Adipose tissue (tissue), 3 donors: Measurements from ENCODE around the gene HNRNPUL2. TPM values are rescaled to one million over a fixed set of nuclear protein-coding genes. Genes with fewer than 3 reads are reported as not detected.

Experiments used
- H3K27ac ChIP-seq: one replicate; pipeline ENCODE4 v1.5.1; 2013; ENCODE audit warnings: low read depth, low read length
- WGBS, 3 donors: extraction: QIAGEN DNeasy Blood & Tissue Kit; methylation state at CpG; one replicate each; pipeline ENCODE4 v1.1.7; 2013; 5-methylcytosine and 5-hydroxymethylcytosine counted together
- polyA plus RNA-seq, 3 donors: library from polyadenylated mRNA; stranded (reverse); fragments of 200-250 nt; gene quantifications; one replicate each; pipeline ENCODE4 v1.2.3, GENCODE V29; 2013
- donor health status: healthy with polysubstance abuse.
- donor health status: Bipolar disorder and iron deficiency.
- donor health status: healthy.

Gene HNRNPUL2
- polyA plus RNA-seq, 3 donors: 17.2 to 34.2 (median 23.1) TPM

DNA sequence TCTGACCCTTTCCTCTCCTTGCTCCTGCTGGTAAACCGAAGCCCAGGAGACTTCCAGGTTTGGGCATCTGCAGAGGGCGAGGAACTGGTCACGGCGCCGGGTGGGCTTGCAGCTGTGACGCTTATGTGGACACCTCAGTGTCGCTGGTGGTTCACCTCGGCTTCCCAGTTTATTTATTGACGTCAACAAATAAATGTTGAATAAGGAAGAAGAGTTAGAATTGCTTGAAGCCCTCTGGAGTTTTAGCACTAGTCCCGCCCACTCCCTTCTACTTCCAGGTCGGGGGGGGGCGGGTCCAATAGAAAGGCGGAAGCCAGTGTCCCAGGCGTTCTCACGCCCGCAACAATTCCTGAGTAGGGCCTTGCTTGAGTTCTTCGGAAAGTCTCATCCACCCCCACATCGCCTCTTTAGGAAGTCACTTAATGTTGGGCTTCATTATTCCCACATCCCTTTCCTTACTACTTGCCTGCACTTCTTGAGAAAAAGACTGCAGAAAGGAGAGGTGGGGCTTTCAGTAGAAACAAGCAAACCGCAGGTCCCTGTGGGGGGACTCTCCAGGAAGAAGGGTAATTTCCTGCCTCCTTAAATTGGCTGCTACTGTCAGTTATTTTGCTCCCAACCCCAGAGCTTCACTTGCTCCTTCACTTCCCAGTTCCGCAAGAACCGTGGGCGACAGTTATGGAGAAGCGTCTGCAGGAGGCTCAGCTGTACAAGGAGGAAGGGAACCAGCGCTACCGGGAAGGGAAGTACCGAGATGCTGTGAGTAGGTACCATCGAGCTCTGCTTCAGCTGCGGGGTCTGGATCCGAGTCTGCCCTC is 1.1 kb upstream of the HNRNPUL2 start, which contains the start of gene TTC9C:
Gene TTC9C (plus strand): TSS at position 316 of the 818 bp plus-strand sequence. CDS start 363 bp downstream, at position 679.
- H3K27ac ChIP-seq: peak within 1 kb of the TSS; percentile 86
- 0% methylated on average over 29 of the region's 29 CpGs for WGBS, 3 donors

DNA sequence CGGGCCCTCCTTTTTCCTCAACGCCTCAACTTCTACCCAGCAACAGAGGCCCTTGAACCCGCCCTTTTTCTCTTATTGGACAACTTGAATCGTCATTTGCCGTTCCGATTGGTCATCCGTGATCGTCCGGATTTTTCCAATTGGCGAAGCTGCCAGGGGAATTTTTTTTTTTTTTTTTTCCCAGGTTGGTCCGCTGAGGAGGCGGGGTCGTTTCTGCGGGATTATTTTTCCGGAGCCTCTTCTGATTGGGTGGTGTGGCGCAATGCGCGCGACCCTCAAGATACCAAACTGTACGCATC is 564 bp upstream of the HNRNPUL2 start:
- no peak overlapping the region for H3K27ac ChIP-seq
- 0 to 1% (median 0%) methylated on average over 20 of the region's 20 CpGs for WGBS, 3 donors

- H3K27ac ChIP-seq: peak overlapping the region; percentile 86
- WGBS, 3 donors: 0% methylated on average over 18 to 37 of the region's 37 CpGs
Measured at GRCh38 chr11:62726915-62727164, 417 bp downstream of the HNRNPUL2 start.

GRCh38 chr11:62726156-62726914 is 922 bp downstream of the HNRNPUL2 start:
- H3K27ac ChIP-seq: peak overlapping the region; percentile 86
- WGBS, 3 donors: 0 to 1% (median 0%) methylated on average over 48 to 51 of the region's 51 CpGs

DNA sequence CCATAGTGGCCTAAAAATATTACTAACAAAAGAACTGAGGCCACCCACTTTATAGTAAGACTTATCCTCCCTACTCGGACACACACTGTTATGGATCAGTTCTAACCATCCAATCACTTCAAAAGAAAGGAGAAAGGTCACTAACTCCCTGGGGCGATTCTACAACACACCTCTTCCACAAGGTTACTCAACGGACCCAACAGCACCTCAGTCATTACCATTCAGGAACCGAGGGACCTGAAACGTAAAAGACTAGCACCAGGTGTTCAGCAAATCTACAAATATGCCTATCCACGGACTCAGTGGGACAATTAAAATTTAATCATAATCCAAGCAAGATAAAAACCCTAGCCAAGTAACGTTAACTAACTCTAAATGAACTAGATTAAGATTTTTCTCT is 1.6 kb downstream of the HNRNPUL2 start:
- 1 to 4% (median 2%) methylated on average over 7 of the region's 7 CpGs for WGBS, 3 donors
- H3K27ac ChIP-seq: no peak overlapping the region

DNA sequence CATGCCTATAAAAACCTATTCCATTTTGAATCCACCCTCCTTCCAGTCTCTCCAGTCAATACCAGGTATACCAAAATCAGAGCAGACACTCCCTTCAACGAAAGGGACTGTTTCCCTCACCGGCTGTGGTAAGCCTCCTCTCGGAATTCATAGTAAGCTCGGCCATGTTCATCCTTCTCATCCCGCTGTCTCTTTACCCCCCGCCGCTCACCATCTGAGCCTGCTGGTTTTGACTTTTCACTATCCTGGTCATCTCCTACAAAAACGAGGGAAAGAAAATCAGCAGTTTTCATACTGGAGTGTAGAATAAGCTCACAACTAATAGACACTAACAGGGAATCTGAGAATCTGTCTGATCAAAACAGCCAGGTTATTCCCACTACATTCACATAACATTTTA is 3.1 kb downstream of the HNRNPUL2 start:
- WGBS, 3 donors: 23 to 60% (median 58%) methylated on average over 8 of the region's 8 CpGs
- no peak overlapping the region for H3K27ac ChIP-seq

DNA sequence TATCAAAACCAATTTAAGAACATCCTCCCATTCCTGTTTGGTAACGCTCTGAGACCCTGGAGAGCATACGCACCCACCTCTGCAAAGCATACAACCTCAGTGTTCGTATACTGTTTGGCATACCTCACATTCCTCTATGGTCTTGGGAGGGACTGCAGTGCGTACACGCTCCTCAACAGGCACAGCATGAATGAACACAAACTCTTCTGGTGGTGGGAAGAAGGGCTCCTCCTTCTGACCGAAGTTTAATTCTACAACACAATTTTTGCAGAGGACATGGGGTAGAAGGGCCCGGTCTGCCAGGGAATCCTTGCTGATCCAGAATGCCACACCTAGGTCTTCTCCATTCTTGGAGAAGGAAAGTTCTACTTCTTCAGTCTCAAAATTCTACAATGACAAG is 5.3 kb downstream of the HNRNPUL2 start:
- WGBS, 3 donors: 61 to 76% (median 74%) methylated on average over 7 of the region's 7 CpGs
- H3K27ac ChIP-seq: no peak overlapping the region

GRCh38 chr11:62719302-62719978 is 7.8 kb downstream of the HNRNPUL2 start:
- 82 to 84% (median 83%) methylated on average over 2 of the region's 2 CpGs for WGBS, 3 donors
- H3K27ac ChIP-seq: no peak overlapping the region

DNA sequence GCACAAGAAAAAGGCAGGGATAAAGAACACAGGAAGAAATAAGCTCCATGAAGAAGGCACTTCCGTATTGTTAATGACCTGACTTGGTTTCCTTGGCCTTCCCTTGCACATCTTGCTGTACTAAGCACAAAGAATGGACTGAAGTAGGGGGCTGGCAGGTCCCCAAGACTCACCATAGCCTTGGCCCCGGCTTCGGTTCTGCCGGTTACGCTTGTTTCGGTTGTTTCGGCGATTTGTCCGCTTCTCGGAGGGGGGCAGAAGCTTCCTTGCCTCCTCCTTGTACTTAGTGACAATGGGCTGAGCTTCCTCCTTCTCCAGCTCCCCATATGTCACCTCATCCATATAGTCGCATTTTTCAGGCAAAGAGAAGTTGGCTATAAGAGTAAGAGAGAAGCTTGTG is 10.4 kb downstream of the HNRNPUL2 start:
- WGBS, 3 donors: 68 to 93% (median 89%) methylated on average over 11 of the region's 11 CpGs
- H3K27ac ChIP-seq: no peak overlapping the region

DNA sequence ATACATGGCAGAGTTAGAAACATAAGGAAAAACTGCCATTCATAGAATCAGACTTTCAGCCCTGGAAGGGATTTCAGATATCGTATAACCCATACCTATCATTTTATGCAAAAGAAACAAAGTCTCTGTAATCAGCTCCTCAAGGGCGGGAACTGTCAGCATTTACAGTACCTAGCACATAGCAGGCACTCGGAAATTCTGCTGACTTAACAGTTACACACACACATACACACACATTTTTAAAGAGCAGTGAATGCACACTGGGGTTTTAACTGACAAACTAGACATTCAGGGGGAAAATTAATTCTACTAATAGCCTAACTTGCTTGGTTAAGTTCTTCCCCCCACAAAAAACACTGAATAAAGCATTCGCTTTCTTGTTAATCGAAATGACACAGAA is 11.1 kb downstream of the HNRNPUL2 start:
- no peak overlapping the region for H3K27ac ChIP-seq
- 76 to 93% (median 92%) methylated on average over 5 of the region's 5 CpGs for WGBS, 3 donors

DNA sequence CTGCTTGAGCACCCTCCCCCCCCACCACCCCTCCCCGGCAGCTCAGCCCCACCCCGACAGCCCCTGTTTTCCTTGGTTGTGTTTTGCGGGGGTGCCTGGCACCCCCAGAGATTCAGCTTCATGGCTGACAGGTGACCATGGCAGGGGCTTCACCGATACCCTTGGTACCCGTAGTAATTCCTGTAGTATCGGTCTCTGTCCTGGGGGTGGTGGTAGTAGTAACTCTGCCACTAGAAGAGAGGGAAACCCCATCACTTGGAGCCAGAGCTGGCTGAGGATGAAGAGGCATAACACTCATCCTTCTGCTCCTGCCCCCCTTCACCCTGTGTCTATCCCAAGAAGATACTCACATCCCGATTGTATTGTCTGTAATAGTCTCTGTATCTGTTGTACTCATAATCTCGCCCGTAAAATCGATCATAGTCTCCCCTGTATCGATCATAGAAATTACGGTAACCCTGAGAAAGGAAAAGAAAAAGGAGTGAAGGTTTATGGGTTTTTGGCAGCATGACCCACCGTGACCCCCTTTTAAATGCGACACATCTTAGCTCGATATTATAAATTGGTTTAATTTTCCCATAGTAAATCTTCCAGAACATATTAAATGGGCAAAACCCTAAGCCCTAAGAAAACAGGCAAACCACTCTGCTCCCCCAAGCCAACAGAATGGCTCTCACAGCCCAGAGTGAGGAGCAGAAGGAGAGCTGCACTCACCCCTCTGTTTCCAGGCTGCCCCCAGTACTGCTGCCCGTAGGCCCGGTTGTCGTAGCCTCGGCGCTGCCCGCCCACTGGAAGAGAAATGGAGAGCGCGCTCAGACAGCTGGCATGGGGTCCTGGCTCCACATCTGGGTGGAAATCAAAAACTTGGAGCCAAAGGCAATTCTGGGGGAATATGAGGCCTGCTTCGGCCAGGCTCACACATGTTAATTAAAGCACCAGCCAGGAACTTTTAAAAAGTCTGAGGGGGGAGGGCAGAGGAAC is 11.8 kb downstream of the HNRNPUL2 start:
- WGBS, 3 donors: 87 to 93% (median 92%) methylated on average over 24 of the region's 24 CpGs
- no peak overlapping the region for H3K27ac ChIP-seq

- no peak overlapping the region for H3K27ac ChIP-seq
- WGBS, 3 donors: 30 to 93% (median 90%) methylated on average over 2 of the region's 2 CpGs
Measured at GRCh38 chr11:62713343-62713742, 13.9 kb downstream of the HNRNPUL2 start.

DNA sequence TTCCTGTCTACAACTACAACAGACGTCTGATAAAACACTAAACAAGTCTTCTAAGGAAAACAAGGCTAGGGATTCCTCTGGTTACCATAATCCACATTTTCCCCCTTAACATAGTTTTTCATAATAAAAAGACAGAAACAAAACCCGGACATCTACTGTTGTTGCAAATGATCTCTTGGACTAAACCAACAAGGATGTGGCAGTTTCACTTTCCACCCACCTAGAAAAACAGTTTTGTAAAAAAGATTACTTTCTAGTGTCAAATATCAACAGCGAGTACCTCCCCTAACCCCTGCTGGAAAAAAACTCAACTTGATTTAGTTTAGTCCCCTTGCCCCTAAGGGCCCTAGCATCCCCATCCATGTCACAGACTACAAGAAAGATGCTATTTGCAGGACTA is 14.4 kb downstream of the HNRNPUL2 start:
- WGBS, 3 donors: 20 to 63% (median 57%) methylated on average over 3 of the region's 3 CpGs

DNA sequence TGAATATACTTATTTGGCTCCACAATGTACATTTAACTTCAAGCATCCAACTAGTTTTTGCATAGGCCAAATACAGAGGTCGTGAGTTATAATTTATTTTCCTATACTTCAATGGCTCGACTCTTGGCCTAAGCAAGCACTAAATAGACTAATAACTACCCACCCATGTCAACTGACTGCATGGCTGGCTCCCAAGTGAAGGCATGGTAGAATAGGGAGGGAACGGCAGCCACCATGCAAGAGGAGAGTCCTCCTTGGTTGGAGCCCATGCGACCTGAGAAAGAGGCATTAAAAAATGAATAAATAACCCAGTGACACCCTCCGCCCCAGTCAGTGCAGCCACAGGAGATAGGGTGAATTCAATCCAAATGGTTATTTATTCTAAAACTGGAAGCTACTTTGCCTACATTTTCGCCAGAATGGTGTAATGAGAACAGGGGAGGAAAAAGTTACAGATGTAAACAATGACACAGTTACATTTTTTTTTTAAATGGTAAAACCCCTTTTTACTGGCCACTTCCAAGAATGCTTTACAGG is 14.9 kb downstream of the HNRNPUL2 start:
- WGBS, 3 donors: 39 to 84% (median 79%) methylated on average over 6 of the region's 6 CpGs

More for the DNA sequence above, 14.4 kb downstream of the HNRNPUL2 start:
- H3K27ac ChIP-seq: no peak overlapping the region

DNA sequence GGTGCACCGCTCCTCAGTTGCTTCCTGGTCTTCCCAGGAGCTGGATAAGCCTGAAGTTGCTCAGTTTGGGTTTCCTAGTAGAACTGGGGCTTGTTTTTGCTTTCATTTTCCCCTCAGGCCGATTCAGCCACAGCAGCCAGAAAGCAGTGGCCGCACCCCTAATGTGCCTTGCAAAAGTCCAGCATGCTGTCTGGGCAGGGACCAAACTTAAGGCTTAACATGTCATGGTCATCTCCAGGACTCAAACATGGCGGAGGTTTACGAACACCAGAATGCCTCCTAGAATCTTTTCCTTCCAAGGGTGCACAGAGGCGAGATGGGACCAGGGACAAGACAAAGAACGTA is 17.3 kb downstream of the HNRNPUL2 start:
- peak overlapping the region; percentile 80 for H3K27ac ChIP-seq
- WGBS, 3 donors: 50 to 70% (median 51%) methylated on average over 7 of the region's 7 CpGs

More for the DNA sequence above, 14.9 kb downstream of the HNRNPUL2 start:
- H3K27ac ChIP-seq: no peak overlapping the region

GRCh38 chr11:62709247-62710000 is 17.8 kb downstream of the HNRNPUL2 start:
- peak overlapping the region; percentile 80 for H3K27ac ChIP-seq
- 0 to 5% (median 1%) methylated on average over 47 of the region's 47 CpGs for WGBS, 3 donors

DNA sequence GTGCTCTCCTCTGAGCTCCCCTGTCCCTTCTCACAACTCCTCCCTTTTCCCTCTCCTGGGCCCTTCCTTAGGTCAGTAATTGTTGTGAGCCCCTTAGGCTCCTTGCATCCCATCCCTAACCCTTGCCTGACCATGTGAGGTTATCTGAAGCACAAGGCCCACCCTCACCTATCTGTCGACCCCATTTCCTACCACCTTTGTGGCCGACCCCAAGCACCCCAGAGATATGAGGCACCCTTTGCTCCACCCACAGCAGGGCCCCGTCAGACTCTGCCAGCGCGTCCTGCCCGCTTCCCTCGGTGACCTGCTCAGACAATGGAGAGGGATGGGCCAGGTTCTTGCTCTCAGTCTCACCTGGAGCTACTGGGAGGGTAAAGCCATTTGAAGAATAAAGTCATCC is 18.5 kb downstream of the HNRNPUL2 start:
- 2 to 6% (median 4%) methylated on average over 7 of the region's 7 CpGs for WGBS, 3 donors
- H3K27ac ChIP-seq: no peak overlapping the region
